BE2C (cell line): ENCODE measurements around the gene STK17B.
A peak's percentile ranks its signal among the peaks of the same experiment; 100 is the strongest.

Source experiments
- DNase-seq: peaks from one replicate; pipeline ENCODE4 v3.0.0-alpha.2; 2020
- H3K27me3 ChIP-seq: fragments of 250-450 bp; sonication (Bioruptor Pico); 2 replicates; pipeline ENCODE4 v1.5.1; 2020; ENCODE audit warnings: mild to moderate bottlenecking
- H3K36me3 ChIP-seq: fragments of 250-450 bp; sonication (Bioruptor Pico); 2 replicates; pipeline ENCODE4 v1.5.1; 2020; ENCODE audit warnings: mild to moderate bottlenecking
- H3K4me1 ChIP-seq: fragments of 250-450 bp; sonication (Bioruptor Pico); 2 replicates; pipeline ENCODE4 v1.5.1; 2020
- H3K4me3 ChIP-seq: 2 replicates; pipeline ENCODE4 v1.5.1; 2011; ENCODE audit warnings: low read depth, low read length
- H3K9me3 ChIP-seq: fragments of 250-450 bp; sonication (Bioruptor Pico); 2 replicates; pipeline ENCODE4 v1.5.1; 2020
- CTCF ChIP-seq: IDR thresholded peaks from 2 replicates; pipeline ENCODE4 v1.5.1; 2012; ENCODE audit warnings: mild to moderate bottlenecking, low read depth, low read length

The STK17B gene

GRCh38 chr2:196172951-196173350, 1.6 kb upstream of the STK17B start:
- no peaks in the 10 kb centered on the region for H3K36me3 ChIP-seq
- H3K27me3 ChIP-seq, result no peaks in the 10 kb centered on the region
- TF ChIP-seq CTCF, result no peak

GRCh38 chr2:196171946-196172345, 568 bp upstream of the STK17B start:
- Histone ChIP-seq H3K4me1 (peaks cover 3% of the 10 kb centered on the region), H3K4me3 (peak overlapping the region; percentile 70), H3K36me3 (no peaks in the 10 kb centered on the region), H3K9me3 (no peaks in the 10 kb centered on the region), H3K27me3 (no peaks in the 10 kb centered on the region)
- no peak for TF ChIP-seq CTCF
- no peak for DNase-seq

More at GRCh38 chr2:196172951-196173350, 1.6 kb upstream of the STK17B start:
- DNase-seq, result no peak
- no peaks in the 10 kb centered on the region for H3K9me3 ChIP-seq
- no peaks in the 10 kb centered on the region for H3K4me1 ChIP-seq
- H3K4me3 ChIP-seq, result no peak overlapping the region

- H3K9me3 ChIP-seq, result no peaks in the 10 kb centered on the region
- H3K36me3 ChIP-seq, result no peaks in the 10 kb centered on the region
- TF ChIP-seq CTCF, result no peak
- no peak for DNase-seq
- H3K27me3 ChIP-seq, result no peaks in the 10 kb centered on the region
- H3K4me3 ChIP-seq, result peak overlapping the region; percentile 89
- H3K4me1 ChIP-seq, result peaks cover 3% of the 10 kb centered on the region
Observed at GRCh38 chr2:196170606-196171247, 651 bp downstream of the STK17B start.

GRCh38 chr2:196170213-196170605, 1.2 kb downstream of the STK17B start:
- no peaks in the 10 kb centered on the region for H3K27me3 ChIP-seq
- DNase-seq, result peak; percentile 20
- no peaks in the 10 kb centered on the region for H3K36me3 ChIP-seq
- H3K9me3 ChIP-seq, result no peaks in the 10 kb centered on the region
- peaks cover 3% of the 10 kb centered on the region for H3K4me1 ChIP-seq
- TF ChIP-seq CTCF, result no peak
- peak overlapping the region; percentile 89 for H3K4me3 ChIP-seq

- DNase-seq, result no peak
- Histone ChIP-seq H3K4me3 (peak overlapping the region; percentile 89), H3K27me3 (no peaks in the 10 kb centered on the region), H3K9me3 (no peaks in the 10 kb centered on the region), H3K36me3 (no peaks in the 10 kb centered on the region), H3K4me1 (peaks cover 3% of the 10 kb centered on the region)
- no peak for TF ChIP-seq CTCF
Observed at GRCh38 chr2:196169516-196169915, 1.9 kb downstream of the STK17B start.

GRCh38 chr2:196168181-196168580, 3.2 kb downstream of the STK17B start:
- no peak for TF ChIP-seq CTCF
- Histone ChIP-seq H3K27me3 (no peaks in the 10 kb centered on the region), H3K4me3 (peak overlapping the region; percentile 12; the same call in 1 of the 2 replicates), H3K4me1 (peaks cover 3% of the 10 kb centered on the region), H3K9me3 (no peaks in the 10 kb centered on the region), H3K36me3 (peaks cover under 1% of the 10 kb centered on the region)
- DNase-seq, result no peak
